Astrocyte (in vitro differentiated cells and primary cell): ENCODE data around the gene LIMK1. TPM values are rescaled to one million over a fixed set of nuclear protein-coding genes. Genes with fewer than 3 reads are reported as not detected.

Source experiments
- DNase-seq: peaks from one replicate; pipeline ENCODE4 v3.0.0-alpha.2; 2010; ENCODE audit warnings: low read depth
- FAIRE-seq: peaks from 2 replicates; lab custom pipeline; 2011; peaks lifted over from hg19 to GRCh38; lab: Jason Lieb, UNC
- H2AFZ ChIP-seq: 2 replicates; pipeline ENCODE4 v1.6.0; 2012; ENCODE audit warnings: low read depth, low read length, inconsistent platforms
- H3K27ac ChIP-seq: 2 replicates; pipeline ENCODE4 v1.5.1; 2011; ENCODE audit warnings: low read depth, low read length, inconsistent platforms
- H3K27me3 ChIP-seq: 2 replicates; pipeline ENCODE4 v1.6.0; 2011; ENCODE audit warnings: low read length, inconsistent platforms; ENCODE audit not compliant: insufficient read depth
- H3K36me3 ChIP-seq: 2 replicates; pipeline ENCODE4 v1.5.1; 2011; ENCODE audit warnings: low read length, inconsistent platforms; ENCODE audit not compliant: insufficient read depth
- H3K4me1 ChIP-seq: 2 replicates; pipeline ENCODE4 v1.5.1; 2011; ENCODE audit warnings: low read length, inconsistent platforms; ENCODE audit not compliant: insufficient read depth
- H3K4me2 ChIP-seq: 2 replicates; pipeline ENCODE4 v1.6.0; 2012; ENCODE audit warnings: low read length, inconsistent platforms
- H3K4me3 ChIP-seq: 2 replicates; pipeline ENCODE4 v1.5.1; 2011; ENCODE audit warnings: low read depth, mild to moderate bottlenecking, low read length, inconsistent platforms; ENCODE audit not compliant: insufficient read depth
- H3K79me2 ChIP-seq: 2 replicates; pipeline ENCODE4 v1.6.0; 2012; ENCODE audit warnings: mild to moderate bottlenecking, low read length, inconsistent platforms; ENCODE audit not compliant: insufficient read depth
- H3K9ac ChIP-seq: 2 replicates; pipeline ENCODE4 v1.6.0; 2012; ENCODE audit warnings: mild to moderate bottlenecking, low read length, inconsistent platforms
- H3K9me3 ChIP-seq: 2 replicates; pipeline ENCODE4 v1.5.1; 2012; ENCODE audit warnings: low read depth, mild to moderate bottlenecking, low read length, inconsistent platforms; ENCODE audit not compliant: insufficient read depth
- H4K20me1 ChIP-seq: 2 replicates; pipeline ENCODE4 v1.6.0; 2012; ENCODE audit warnings: low read length, inconsistent platforms; ENCODE audit not compliant: insufficient read depth
- H3K27ac Mint-ChIP-seq: one replicate; pipeline ENCODE4 v1.8.0; 2021; ENCODE audit warnings: mild to moderate bottlenecking, mixed read lengths; ENCODE audit not compliant: unreplicated experiment
- H3K27me3 Mint-ChIP-seq: one replicate; pipeline ENCODE4 v1.8.0; 2021; ENCODE audit warnings: low read depth, mixed read lengths; ENCODE audit not compliant: unreplicated experiment
- H3K36me3 Mint-ChIP-seq: one replicate; pipeline ENCODE4 v1.8.0; 2021; ENCODE audit warnings: low read depth, mixed read lengths; ENCODE audit not compliant: unreplicated experiment
- H3K4me1 Mint-ChIP-seq: one replicate; pipeline ENCODE4 v1.8.0; 2021; ENCODE audit warnings: low read depth, mixed read lengths; ENCODE audit not compliant: unreplicated experiment
- H3K4me3 Mint-ChIP-seq: one replicate; pipeline ENCODE4 v1.8.0; 2021; ENCODE audit warnings: mild to moderate bottlenecking, moderate library complexity, mixed read lengths; ENCODE audit not compliant: unreplicated experiment
- H3K9me3 Mint-ChIP-seq: one replicate; pipeline ENCODE4 v1.8.0; 2021; ENCODE audit warnings: mild to moderate bottlenecking, mixed read lengths; ENCODE audit not compliant: unreplicated experiment
- EZH2 ChIP-seq: IDR thresholded peaks from 2 replicates; pipeline ENCODE4 v1.6.1; 2012; ENCODE audit warnings: mild to moderate bottlenecking, low read length, inconsistent platforms; ENCODE audit not compliant: insufficient read depth
- total RNA-seq: library from RNA; stranded (reverse); gene quantifications from 2 replicates; pipeline ENCODE4 v1.2.1, GENCODE V29; 2021
- TF ChIP-seq, protein P1 (sequence below): IDR thresholded peaks from 2 replicates; pipeline ENCODE4 v1.5.1; 2011; ENCODE audit warnings: low read depth, mild to moderate bottlenecking, inconsistent platforms, low read length, moderate library complexity; ENCODE audit not compliant: insufficient read depth

Gene LIMK1
- total RNA-seq, 1 donor from 2014 or later: 67.8 TPM

DNA sequence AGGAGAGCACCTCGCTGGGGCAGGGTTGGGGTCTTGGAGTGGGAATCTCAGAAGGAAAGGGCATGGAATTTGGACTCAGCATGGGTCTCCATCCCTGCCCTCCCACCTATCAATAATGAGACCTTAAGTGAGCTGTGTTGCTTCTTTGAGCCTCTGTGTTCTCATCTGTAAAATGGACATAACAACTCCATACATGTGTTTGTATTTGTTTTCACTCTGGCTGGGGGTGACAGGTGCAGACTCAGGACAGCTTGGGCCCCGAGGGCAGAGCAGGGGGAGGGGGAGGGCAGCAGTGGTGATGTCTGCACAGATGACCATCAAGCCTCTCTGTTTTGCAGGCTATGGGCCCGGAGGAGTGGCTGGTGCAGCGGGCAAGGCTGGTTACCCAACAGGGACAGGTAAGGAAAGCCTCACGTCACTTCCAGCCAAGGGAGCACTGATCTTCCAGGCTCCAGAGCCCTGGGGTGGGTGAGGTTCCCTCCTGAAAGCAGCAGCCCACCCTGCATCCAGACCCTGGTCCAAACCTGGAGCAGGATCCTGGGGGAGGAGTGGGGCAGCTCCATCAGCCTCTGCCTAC lies 35.7 kb upstream of the LIMK1 start:
- Mint-ChIP-seq H3K27ac (no peak overlapping the region), H3K9me3 (no peaks in the 10 kb centered on the region)

DNA sequence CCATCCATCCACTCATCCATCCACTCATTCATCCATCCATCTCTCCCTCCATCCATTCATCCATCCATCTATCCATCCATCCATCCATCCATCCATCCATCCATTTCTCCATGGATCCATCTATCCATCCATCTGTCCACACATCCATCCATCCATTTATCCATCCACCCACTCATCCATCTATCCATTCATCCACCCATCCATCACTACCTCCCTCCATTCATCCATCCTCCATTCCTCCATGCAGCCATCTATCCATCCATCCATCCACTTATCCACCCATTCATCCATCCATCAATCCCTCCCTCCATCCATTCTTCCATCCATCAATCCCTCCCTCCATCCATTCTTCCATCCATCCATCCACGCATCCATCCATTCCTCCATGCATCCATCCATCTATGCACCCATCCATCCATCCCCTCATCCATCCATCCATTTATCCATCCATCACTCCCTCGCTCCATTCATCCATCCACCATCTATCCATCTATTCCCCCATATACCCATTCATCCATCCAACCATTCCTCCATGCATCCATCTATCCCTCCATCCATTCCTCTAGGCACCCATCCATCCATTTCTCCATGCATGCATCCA lies 34.5 kb upstream of the LIMK1 start:
- TF ChIP-seq, protein P1, sequence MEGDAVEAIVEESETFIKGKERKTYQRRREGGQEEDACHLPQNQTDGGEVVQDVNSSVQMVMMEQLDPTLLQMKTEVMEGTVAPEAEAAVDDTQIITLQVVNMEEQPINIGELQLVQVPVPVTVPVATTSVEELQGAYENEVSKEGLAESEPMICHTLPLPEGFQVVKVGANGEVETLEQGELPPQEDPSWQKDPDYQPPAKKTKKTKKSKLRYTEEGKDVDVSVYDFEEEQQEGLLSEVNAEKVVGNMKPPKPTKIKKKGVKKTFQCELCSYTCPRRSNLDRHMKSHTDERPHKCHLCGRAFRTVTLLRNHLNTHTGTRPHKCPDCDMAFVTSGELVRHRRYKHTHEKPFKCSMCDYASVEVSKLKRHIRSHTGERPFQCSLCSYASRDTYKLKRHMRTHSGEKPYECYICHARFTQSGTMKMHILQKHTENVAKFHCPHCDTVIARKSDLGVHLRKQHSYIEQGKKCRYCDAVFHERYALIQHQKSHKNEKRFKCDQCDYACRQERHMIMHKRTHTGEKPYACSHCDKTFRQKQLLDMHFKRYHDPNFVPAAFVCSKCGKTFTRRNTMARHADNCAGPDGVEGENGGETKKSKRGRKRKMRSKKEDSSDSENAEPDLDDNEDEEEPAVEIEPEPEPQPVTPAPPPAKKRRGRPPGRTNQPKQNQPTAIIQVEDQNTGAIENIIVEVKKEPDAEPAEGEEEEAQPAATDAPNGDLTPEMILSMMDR: no peak
- no peak overlapping the region for H3K9ac ChIP-seq
- no peaks in the 10 kb centered on the region for H3K9me3 Mint-ChIP-seq

More for the DNA sequence above, 35.7 kb upstream of the LIMK1 start:
- Mint-ChIP-seq H3K36me3 (no peaks in the 10 kb centered on the region), H3K4me1 (peaks cover 6% of the 10 kb centered on the region), H3K27me3 (peaks cover 42% of the 10 kb centered on the region), H3K4me3 (no peak overlapping the region)
- Histone ChIP-seq H3K9me3 (no peaks in the 10 kb centered on the region), H3K27me3 (no peaks in the 10 kb centered on the region), H3K9ac (no peak overlapping the region), H2AFZ (no peak overlapping the region), H3K4me2 (no peak overlapping the region), H3K4me1 (peaks cover 12% of the 10 kb centered on the region), H3K36me3 (no peaks in the 10 kb centered on the region), H3K27ac (no peak overlapping the region), H3K4me3 (no peak overlapping the region), H4K20me1 (no peaks in the 10 kb centered on the region), H3K79me2 (no peaks in the 10 kb centered on the region)
- FAIRE-seq (no peak), DNase-seq (no peak)
- TF ChIP-seq, protein P1: no peak
- no peak for TF ChIP-seq EZH2

More for the DNA sequence above, 34.5 kb upstream of the LIMK1 start:
- no peak for DNase-seq
- Histone ChIP-seq H3K79me2 (no peaks in the 10 kb centered on the region), H3K27ac (no peak overlapping the region), H3K4me2 (no peak overlapping the region), H3K36me3 (no peaks in the 10 kb centered on the region), H3K27me3 (no peaks in the 10 kb centered on the region), H3K4me3 (no peak overlapping the region), H3K4me1 (no peaks in the 10 kb centered on the region), H4K20me1 (no peaks in the 10 kb centered on the region), H2AFZ (no peak overlapping the region), H3K9me3 (no peaks in the 10 kb centered on the region)
- no peaks in the 10 kb centered on the region for H3K36me3 Mint-ChIP-seq
- H3K27ac Mint-ChIP-seq: no peak overlapping the region
- no peak for FAIRE-seq
- H3K4me3 Mint-ChIP-seq: no peak overlapping the region
- peaks cover 6% of the 10 kb centered on the region for H3K4me1 Mint-ChIP-seq
- peaks cover 34% of the 10 kb centered on the region for H3K27me3 Mint-ChIP-seq
